GM12864 (cell line): ENCODE measurements around the gene HCFC1.

Source experiments
- DNase-seq: peaks from one replicate; pipeline ENCODE4 v3.0.0-alpha.2; 2011; ENCODE audit warnings: low read depth
- H3K4me3 ChIP-seq: 2 replicates; pipeline ENCODE4 v1.5.1; 2011; ENCODE audit warnings: mild to moderate bottlenecking, low read depth, low read length, control low read depth
- CTCF ChIP-seq: IDR thresholded peaks from 2 replicates; pipeline ENCODE4 v1.5.1; 2011; ENCODE audit warnings: low read depth, mild to moderate bottlenecking, moderate library complexity, low read length, control low read depth, inconsistent platforms; ENCODE audit errors: missing control alignments

HCFC1 gene

GRCh38 chrX:153972368-153973126 lies 929 bp upstream of the HCFC1 start, which contains the start of gene TMEM187:
TSS of gene TMEM187 (plus strand) at chrX:153972754. CDS start at chrX:153982063, 9,309 bp downstream.
- no peak for TF ChIP-seq CTCF
- peak; percentile 78 for DNase-seq
- peak within 1 kb of the TSS; percentile 97 for H3K4me3 ChIP-seq

GRCh38 chrX:153971124-153971449 lies 531 bp downstream of the HCFC1 start:
- DNase-seq: peak; percentile 57
- no peak for TF ChIP-seq CTCF
- peak overlapping the region; percentile 97 for H3K4me3 ChIP-seq

GRCh38 chrX:153970357-153971123 lies 1.1 kb downstream of the HCFC1 start:
- DNase-seq: no peak
- peak overlapping the region; percentile 97 for H3K4me3 ChIP-seq
- no peak for TF ChIP-seq CTCF

GRCh38 chrX:153969904-153970356 lies 1.7 kb downstream of the HCFC1 start:
- DNase-seq: no peak
- H3K4me3 ChIP-seq: peak overlapping the region; percentile 97
- TF ChIP-seq CTCF: no peak

- H3K4me3 ChIP-seq: peak overlapping the region; percentile 97
- DNase-seq: no peak
- TF ChIP-seq CTCF: no peak
Observed at GRCh38 chrX:153969125-153969903, 2.3 kb downstream of the HCFC1 start.

- H3K4me3 ChIP-seq: peak overlapping the region; percentile 97
- no peak for DNase-seq
- TF ChIP-seq CTCF: peak; percentile 22
Observed at GRCh38 chrX:153968754-153969124, 2.9 kb downstream of the HCFC1 start.
